ENCODE measurements around the gene EHBP1. TPM values are rescaled to one million over a fixed set of nuclear protein-coding genes. Genes with fewer than 3 reads are reported as not detected.

EHBP1 gene
- total RNA-seq, 1 donor, result 119 TPM

- H3K4me3 ChIP-seq (ENCODE audit: low read depth, low read length), result no peak overlapping the region
- no peak for TF ChIP-seq CTCF (IDR thresholded peaks at IDR 0.05; ENCODE audit: insufficient read depth, low read length)
- DNase-seq (ENCODE audit: low read depth), result no peak
Observed at GRCh38 chr2:62692225-62692624, 13.3 kb upstream of the EHBP1 start.

- no peak for DNase-seq (ENCODE audit: low read depth)
- no peak overlapping the region for H3K4me3 ChIP-seq (ENCODE audit: low read depth, low read length)
- no peak for TF ChIP-seq CTCF (IDR thresholded peaks at IDR 0.05; ENCODE audit: insufficient read depth, low read length)
Observed at GRCh38 chr2:62698653-62699052, 6.9 kb upstream of the EHBP1 start.

GRCh38 chr2:62704654-62705006, 883 bp upstream of the EHBP1 start:
- no peak for TF ChIP-seq CTCF (IDR thresholded peaks at IDR 0.05; ENCODE audit: insufficient read depth, low read length)
- peak overlapping the region; percentile 71 for H3K4me3 ChIP-seq (ENCODE audit: low read depth, low read length)
- DNase-seq (ENCODE audit: low read depth), result no peak

GRCh38 chr2:62705859-62706720, 577 bp downstream of the EHBP1 start:
- peak overlapping the region; percentile 82 for H3K4me3 ChIP-seq (ENCODE audit: low read depth, low read length)
- DNase-seq (ENCODE audit: low read depth), result peak; percentile 56
- peak; percentile 30 for TF ChIP-seq CTCF (IDR thresholded peaks at IDR 0.05; ENCODE audit: insufficient read depth, low read length)

- H3K4me3 ChIP-seq (ENCODE audit: low read depth, low read length), result peak overlapping the region; percentile 82
- no peak for TF ChIP-seq CTCF (IDR thresholded peaks at IDR 0.05; ENCODE audit: insufficient read depth, low read length)
- peak; percentile 29 for DNase-seq (ENCODE audit: low read depth)
Observed at GRCh38 chr2:62706721-62707521, 1.4 kb downstream of the EHBP1 start.

GRCh38 chr2:62708751-62709150, 3.2 kb downstream of the EHBP1 start:
- no peak for TF ChIP-seq CTCF (IDR thresholded peaks at IDR 0.05; ENCODE audit: insufficient read depth, low read length)
- H3K4me3 ChIP-seq (ENCODE audit: low read depth, low read length), result peak overlapping the region; percentile 82
- DNase-seq (ENCODE audit: low read depth), result no peak
